GM19238 (cell line): ENCODE measurements around the gene TMEM87B.

Experiments
- DNase-seq: peaks from one replicate; pipeline ENCODE4 v3.0.0; 2011; ENCODE audit warnings: low spot score; ENCODE audit not compliant: insufficient read length

TMEM87B gene, protein sequence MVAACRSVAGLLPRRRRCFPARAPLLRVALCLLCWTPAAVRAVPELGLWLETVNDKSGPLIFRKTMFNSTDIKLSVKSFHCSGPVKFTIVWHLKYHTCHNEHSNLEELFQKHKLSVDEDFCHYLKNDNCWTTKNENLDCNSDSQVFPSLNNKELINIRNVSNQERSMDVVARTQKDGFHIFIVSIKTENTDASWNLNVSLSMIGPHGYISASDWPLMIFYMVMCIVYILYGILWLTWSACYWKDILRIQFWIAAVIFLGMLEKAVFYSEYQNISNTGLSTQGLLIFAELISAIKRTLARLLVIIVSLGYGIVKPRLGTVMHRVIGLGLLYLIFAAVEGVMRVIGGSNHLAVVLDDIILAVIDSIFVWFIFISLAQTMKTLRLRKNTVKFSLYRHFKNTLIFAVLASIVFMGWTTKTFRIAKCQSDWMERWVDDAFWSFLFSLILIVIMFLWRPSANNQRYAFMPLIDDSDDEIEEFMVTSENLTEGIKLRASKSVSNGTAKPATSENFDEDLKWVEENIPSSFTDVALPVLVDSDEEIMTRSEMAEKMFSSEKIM

DNA sequence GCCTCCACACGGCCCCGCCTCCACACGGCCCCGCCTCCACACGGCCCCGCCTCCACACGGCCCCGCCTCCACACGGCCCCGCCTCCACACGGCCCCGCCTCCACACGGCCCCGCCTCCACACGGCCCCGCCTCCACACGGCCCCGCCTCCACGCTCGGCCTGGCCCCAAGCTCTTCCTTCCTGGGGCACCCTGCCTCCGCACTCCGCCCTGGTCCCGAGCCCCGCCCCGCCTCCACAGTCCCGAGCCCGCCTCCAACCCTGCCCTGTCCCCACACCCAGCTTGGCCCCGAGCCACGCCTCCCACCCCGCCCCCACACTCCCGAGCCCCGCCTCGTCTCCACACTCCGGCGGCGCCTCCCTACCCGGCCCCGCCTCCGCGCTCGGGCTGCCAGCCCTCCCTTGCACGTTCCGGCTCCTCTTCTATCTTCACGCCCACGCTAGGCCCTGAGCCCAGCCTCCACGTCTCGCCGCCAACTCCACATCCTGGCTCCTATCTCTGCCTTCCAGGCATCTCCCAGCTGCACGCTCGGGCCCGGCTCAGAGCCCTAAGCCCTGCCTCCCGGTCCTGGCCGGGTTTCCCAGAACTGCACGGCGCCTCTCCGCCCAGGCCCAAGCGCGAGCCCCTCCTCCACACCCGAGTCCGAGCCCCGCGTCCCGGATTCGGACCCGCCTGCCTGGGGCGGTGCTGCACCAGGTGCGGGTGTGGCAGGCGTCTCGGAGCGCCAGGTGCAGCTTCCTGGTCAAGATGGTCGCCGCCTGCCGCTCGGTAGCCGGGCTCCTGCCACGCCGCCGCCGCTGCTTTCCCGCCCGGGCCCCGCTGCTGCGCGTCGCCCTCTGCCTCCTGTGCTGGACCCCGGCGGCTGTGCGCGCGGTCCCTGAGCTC is at the start of gene TMEM87B:
TSS of gene TMEM87B (plus strand) at position 423 of the 883 bp plus-strand sequence. CDS start at position 746, 323 bp downstream.
- DNase-seq, result peak; percentile 78

DNA sequence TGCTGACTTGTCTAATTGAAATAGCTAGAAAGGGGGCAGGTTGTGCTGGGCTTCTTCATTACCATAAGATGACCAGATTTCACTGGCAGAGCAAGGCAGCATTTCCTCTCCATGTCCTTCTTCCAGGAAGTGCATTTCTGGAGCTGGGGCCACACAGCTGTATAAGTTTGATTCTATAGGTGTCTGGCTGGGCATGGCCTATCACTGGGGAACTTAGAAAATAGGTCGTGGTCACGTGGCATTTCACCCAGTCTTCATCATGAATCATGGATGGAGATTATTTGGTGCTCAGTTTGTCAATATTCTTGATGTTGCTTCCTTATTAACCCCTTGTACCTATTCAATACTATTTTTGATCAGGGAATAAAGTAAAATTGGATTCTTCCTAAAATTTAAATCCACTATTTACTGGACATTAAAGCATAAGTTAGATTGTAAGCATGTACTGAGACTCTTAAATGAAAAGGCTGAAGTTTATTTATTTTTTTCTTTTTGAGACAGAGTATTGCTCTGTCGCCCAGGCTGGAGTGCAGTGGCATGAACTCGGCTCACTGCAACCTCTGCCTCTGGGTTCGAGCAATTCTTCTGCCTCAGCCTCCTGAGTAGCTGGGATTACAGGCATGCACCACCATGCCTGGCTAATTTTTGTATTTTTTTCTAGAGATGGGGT is 49.5 kb upstream of the TMEM87B start:
- no peak for DNase-seq

DNA sequence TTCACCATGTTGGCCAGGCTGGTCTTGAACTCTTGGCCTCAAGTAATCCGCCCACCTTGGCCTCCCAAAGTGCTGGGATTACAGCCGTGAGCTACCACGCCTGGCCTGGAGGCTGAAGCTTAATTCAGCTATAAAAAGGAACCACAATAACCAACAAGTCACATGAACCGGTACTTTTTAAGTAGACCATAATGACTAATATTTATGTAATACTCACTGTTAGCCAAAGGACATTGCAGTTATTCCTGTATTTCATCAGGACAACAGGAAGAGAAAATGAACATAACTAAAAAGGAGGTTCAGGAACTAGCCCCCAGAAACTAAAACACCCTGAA is 49.0 kb upstream of the TMEM87B start:
- no peak for DNase-seq

DNA sequence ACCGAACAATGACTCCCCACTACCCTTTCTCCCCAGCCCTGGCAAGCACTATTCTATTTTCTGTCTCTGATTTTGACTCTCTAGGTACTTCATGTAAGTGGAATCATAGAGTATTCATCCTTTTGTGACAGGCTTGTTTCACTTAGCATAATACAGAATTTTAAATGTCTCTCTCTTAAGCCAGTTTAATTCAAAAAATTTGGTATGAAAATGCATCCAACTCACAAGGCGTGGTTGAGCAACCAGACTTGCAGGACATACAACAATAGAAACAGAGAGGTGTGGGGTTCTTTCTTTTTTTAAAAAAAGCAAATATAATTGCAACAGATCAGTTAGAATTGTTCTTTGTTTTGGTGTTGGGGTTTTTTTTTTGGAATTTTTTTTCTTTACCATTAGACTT is 47.6 kb upstream of the TMEM87B start:
- DNase-seq, result no peak

DNA sequence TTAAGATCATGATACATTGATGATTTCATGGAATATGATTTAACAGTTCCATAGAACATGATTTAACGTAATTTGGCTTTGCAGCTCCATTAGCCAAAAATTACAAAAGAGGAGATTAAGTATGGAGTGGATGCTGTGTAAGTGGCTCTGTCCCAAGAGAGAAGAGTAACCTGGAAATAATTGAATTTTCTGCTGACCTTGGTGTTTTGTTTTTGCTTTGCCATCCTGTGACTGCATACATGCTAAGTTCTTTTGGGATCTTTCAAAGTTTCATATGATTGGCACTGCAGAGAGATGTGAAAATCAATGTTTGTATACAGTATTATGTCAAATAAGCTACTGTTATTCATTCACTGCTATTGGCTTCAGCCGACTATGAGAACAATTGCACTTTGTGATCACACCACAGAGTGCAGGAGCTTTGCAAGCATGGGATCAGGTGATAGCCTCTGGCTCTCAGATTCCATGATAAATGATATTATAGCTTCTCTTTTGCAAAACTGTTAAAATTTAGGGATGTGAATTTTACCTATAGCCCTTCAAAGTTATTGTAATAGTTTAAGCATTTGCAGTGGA is 46.1 kb upstream of the TMEM87B start:
- no peak for DNase-seq

DNA sequence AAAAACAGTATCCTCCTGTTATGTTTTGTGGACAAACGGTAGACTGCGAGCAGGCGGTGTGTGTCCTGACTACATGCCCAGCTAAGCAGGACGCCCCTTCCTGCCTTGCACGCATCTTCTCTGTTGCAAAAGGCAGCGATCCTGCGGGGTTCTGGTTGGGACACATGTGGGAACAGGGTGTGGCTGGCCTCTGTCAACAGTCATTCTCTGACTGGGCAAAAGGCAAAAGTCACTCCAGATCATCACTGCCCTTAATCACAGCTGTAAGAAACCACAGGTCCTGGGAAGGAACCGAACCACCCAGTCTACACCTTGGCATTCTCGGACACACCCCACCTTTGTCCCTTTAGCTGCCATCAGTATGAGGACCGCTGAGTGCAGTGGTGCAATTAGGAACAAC is 44.3 kb upstream of the TMEM87B start:
- no peak for DNase-seq

DNA sequence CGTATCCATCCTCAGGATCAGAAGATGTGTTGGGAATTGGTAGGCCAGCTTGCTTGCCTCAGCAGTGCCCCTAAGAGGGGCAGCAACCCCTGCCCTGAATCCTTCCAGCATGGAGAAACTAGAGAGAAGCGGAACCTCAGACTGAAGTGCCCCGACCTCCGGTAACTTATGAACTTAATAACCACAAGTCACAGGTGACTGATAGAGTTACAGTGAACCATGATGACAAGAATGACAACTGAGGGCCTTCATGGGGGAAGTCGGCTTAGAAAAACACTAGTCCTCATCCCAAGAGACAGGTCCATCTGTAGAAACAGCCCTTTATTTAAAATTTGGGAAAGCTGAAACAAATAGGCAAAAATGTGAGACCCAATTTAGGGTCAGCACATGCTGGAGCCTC is 42.5 kb upstream of the TMEM87B start:
- DNase-seq, result no peak

DNA sequence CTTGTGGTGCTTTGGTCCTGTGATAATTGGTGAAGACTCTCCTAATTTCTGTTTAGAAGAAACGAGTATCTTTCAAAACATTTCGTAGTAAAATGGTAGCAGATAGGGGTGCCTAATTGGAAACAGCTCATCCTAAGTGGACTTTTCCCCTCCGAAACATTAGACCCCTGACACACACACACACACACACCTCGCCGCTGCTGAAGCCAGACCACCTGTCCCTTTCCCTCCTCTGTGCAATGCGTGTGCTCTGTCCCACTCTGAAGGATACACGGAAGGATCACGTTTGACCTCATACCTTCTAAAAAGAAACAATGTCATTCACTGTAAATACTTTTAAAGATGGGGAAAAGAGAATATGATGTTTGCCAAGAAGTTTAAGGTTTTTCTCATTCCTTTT is 36.2 kb upstream of the TMEM87B start:
- no peak for DNase-seq

DNA sequence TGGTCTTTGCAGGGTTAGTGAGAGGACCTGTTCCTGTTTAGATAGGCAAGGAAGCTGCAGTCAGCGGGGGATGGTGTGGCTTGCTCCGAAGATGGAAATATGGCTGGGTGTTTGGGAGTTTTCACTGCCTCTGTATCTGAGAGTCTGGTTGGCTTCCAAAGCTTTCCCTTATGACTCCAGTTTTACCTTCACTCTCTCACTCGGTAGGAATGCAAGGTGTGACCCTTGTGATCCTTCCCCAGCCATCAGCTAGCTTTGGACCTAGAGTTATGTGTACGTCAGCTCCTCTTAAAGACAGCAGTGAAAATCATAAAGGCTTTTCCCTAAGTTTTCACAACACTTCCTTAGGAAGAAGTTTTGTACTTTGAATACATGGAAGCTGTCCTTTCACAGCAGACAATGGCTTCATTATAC is 35.5 kb upstream of the TMEM87B start:
- no peak for DNase-seq

DNA sequence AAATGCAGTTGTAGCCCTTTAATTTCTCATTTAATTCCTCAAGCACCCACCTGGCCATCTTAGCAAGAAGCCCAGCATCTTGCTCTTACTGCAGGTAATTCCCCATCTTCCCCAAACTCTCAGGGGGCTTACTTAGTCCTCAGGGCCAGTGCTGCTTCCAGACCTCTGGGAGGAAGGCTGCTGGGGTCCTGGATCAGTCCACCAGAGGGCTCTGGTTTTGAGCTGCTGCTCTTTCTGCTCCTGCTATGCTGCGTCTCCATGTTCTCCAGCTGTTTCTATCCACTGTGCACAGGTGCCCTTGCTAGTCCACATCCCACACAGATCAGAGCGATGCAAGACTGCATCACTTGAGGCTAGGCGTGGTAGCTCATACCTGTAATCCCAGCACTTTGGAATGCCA is 34.5 kb upstream of the TMEM87B start:
- DNase-seq, result no peak

DNA sequence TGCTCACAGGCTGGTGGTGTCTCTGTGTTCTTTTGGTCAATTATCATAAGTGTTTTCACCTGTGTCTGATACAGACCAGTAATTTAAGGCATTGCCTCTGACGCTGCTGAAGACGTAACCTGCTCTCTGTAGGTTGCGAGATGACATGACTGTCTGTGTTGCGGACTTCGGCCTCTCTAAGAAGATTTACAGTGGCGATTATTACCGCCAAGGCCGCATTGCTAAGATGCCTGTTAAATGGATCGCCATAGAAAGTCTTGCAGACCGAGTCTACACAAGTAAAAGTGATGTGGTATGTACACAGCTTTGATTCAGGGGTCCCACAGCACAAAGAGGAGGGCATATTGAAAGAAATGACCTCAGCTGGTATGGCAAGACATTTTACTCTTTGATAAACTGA is 33.8 kb upstream of the TMEM87B start:
- no peak for DNase-seq

DNA sequence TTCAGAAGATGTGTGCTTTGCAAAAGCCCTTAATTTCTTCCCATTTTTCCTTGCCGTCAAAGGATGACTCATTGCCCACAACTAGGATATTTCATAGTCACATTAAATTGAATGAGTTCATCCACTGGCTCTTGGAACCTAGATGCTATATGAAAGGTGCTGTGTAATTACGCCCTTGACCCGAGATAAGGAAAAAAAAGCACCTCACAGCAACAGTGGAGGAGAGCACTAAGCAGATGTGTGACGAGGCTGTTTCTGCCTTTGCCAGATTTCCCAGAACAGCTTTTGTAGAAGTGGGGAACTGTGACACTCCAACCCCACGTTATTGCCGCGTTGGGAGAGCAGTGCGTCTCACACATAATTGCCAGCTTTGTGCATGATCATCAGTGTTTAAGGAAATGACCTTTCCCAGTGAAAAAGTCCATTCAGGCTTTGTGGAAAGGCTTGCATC is 33.3 kb upstream of the TMEM87B start:
- no peak for DNase-seq

DNA sequence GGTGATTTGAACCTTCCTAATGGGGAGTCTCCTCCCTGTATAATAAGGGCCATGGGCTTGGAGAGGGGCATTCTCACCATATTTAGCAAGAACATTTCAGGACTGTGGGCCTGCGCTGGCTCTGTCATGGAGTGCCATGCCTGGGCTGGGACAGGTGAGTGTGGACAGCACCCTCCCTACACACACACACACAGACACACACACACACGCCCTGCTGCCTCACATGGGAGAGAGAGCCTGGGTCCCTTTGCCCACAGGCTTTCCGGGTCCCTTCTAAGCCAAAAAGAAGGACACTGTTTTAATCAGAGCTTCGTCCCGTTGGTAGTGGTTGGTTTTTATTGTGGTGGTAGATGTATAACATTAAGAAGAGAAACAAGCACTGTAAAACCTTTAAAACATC is 31.4 kb upstream of the TMEM87B start:
- DNase-seq, result no peak

DNA sequence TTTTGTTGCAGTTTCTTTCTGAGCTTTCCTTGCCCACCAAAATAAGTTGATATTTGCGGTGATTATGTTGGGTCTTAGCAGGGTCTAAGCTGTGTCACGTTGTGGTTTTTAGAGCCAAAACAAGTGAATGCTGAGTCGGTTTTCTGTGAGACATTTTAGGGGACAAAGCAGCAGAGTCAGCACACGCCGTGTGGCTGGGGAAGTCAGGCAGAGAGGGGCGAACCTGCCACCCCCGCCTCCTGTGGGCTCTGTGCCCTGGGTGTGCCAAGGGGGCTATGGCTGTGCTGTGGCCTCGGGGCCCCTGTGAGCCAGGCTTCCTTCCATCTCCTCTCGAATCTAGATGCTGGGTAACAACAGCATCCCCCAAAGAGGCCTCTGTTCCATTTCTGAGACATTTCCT is 30.8 kb upstream of the TMEM87B start:
- DNase-seq, result no peak

DNA sequence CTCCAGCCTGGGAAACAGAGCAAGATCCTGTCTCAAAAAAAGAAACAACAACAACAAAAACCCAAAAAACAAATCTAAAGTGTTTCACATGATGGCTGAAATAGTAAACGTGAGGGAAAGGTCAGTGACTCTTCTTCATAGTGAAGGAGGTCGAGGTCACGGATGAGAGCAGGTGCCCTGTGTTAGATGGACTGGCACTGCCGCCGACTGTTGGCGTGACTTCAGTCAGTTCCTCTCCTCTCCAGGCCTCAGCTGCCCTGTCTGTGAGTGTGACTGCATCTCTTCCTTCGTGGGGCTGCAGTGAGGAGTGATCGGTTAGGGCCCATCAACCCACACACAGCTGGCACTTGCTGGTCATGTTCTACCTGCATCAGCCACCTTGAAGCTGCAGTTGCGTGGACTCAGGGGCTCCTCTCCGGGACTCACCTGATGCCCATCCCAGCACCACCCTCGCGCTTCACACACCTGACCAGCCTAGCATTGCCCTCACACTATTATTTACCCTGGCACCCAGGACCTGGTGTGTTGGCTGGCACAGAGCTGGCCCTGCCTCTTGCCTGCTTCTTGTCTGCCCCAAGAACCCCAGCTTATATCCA is 30.1 kb upstream of the TMEM87B start:
- DNase-seq, result no peak

DNA sequence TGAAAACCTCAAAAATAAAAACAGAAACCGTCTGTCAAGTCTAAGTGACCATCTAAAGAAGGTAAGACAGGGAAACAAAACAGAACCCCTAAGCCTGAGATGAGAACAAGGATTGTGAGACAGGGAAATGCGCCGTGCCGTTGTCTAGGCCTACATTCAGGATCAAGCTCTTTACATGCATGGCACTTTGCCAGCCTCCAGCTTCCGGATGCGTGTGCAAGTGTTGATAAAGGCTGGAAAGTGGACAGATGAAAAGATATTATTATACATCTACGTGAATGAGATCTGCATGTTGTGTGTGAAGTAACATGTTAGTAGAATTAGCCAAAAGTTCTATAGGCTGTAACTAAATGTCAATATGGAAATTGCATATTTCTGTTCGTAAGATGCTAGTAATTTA is 28.6 kb upstream of the TMEM87B start:
- no peak for DNase-seq

DNA sequence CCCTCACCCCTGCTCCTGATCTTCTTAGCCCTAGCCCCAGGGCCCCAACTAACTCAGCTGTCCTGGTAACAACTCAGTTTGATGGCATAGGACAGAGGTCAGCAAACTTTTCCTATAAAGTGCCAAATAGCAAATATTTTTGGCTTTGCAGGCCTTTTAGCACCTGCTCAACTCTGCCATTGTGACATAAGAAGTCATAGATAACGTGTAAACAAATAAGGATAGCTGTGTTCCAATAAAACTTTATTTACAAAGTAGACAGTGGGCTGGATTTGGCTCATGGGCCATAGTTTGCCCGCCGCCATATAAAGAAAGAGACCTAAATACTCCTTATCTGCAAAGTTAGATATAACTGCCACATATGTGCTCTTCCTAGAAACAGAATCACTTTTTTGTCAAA is 27.3 kb upstream of the TMEM87B start:
- no peak for DNase-seq

DNA sequence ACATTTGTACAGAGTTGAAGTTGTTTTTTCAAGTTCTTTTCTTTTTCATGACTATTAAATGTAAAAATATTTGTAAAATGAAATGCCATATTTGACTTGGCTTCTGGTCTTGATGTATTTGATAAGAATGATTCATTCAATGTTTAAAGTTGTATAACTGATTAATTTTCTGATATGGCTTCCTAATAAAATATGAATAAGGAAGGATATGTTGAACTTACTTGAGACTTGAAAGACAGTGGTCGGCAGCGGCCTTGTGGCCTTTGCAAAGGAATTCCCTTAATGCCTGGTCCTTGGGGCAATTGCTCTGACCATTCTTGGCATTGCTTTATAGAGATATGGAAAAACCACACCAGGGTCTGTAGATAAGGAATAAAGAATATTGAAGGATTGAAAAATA is 25.9 kb upstream of the TMEM87B start:
- no peak for DNase-seq

DNA sequence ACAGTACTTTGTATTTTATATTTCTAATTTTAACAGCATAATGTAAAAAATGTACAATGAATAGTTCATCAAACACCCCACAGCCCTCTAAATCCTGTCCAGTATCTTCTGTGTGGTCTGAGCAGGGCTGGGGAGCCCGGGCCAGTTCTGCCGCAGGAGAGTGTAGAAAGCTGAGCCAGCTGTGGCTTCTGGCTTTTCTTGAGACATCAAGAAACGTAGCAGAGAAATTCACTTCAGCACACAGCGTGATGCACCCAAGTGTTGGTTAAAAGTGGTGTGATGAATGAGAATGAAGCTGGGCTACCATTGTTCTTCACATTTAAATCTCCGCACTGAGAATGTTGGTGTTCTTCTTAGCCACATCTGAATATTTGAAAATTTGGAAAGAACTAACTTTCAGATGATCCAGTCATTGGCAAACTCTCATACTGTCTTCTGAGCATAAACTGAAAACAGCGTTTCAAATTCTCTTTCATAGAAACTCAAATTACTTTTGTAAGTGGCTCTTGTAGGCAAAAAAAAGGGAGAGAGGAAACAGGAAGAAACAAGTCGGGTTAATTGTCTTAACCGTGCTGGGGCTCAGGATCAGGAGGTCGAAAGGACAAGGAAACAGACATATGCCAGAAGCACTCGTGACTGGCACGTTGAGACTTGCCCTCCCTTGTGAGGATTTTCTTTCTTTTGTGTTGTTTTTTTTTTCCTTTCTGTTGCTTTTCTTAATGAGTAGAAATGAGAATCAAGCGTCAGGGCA is 23.4 kb upstream of the TMEM87B start:
- DNase-seq, result no peak

DNA sequence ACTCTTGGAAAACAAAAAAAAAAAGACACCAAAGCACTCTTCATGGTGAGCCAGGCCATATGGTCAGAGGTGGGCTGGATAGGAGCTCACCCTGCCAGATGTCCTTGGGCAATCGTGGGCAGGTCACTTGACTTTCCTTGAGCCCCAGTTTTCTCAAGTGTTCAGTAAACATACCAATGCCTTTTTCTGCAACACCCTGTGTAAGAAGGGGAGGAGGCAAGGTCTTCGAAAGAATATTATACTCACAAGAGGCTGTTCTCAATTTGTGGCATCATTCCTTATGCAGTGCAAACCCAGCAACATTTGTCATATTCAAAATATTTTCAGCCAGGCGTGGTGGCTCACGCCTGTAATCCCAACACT is 22.9 kb upstream of the TMEM87B start:
- DNase-seq, result no peak
